Liver (tissue), 9 donors: ENCODE data around the gene CLEC4G. TPM values are rescaled to one million over a fixed set of nuclear protein-coding genes. Genes with fewer than 3 reads are reported as not detected.

ENCODE experiments used
- DNase-seq: peaks from one replicate; pipeline ENCODE4 v3.0.0-alpha.2; 2017; ENCODE audit warnings: low spot score
- H3K27ac ChIP-seq, 2 donors: one replicate each; pipeline ENCODE4 v1.7.0; 2013; ENCODE audit warnings: inconsistent platforms in 2 of 2, low read length in 2 of 2, control low read depth in 1 of 2, low read depth in 1 of 2, mild to moderate bottlenecking in 1 of 2
- H3K27me3 ChIP-seq, 4 donors: one replicate each; pipeline versions ENCODE4 v1.6.1 to v1.7.0; 2013; ENCODE audit warnings: low read length in 3 of 4, inconsistent platforms in 1 of 4, mild to moderate bottlenecking in 1 of 4, moderate library complexity in 1 of 4; ENCODE audit not compliant: control insufficient read depth in 4 of 4, insufficient read depth in 4 of 4
- H3K36me3 ChIP-seq, 4 donors: one replicate each; pipeline versions ENCODE4 v1.6.1 to v1.7.0; 2013; ENCODE audit warnings: low read length in 3 of 4, mild to moderate bottlenecking in 3 of 4, low read depth in 1 of 4, moderate library complexity in 1 of 4; ENCODE audit not compliant: control insufficient read depth in 4 of 4, insufficient read depth in 3 of 4
- H3K4me1 ChIP-seq, 4 donors: one replicate each; pipeline versions ENCODE4 v1.6.1 to v1.7.0; 2013; ENCODE audit warnings: low read length in 3 of 4, mild to moderate bottlenecking in 3 of 4, moderate library complexity in 1 of 4; ENCODE audit not compliant: control insufficient read depth in 4 of 4, insufficient read depth in 4 of 4
- H3K4me3 ChIP-seq, 3 donors: one replicate each; pipeline versions ENCODE4 v1.6.1 to v1.7.0; 2013; ENCODE audit warnings: low read length in 3 of 3, control low read depth in 1 of 3, low read depth in 1 of 3, mild to moderate bottlenecking in 1 of 3
- H3K9ac ChIP-seq, 2 donors: one replicate each; pipeline ENCODE4 v1.7.0; 2013; ENCODE audit warnings: low read length in 2 of 2, mild to moderate bottlenecking in 2 of 2, moderate library complexity in 2 of 2, control low read depth in 1 of 2, low read depth in 1 of 2
- H3K9me3 ChIP-seq, 4 donors: one replicate each; pipeline versions ENCODE4 v1.6.1 to v1.7.0; 2013; ENCODE audit warnings: low read length in 3 of 4; ENCODE audit not compliant: control insufficient read depth in 4 of 4
- FOXA1 ChIP-seq: IDR thresholded peaks from 2 replicates; pipeline ENCODE4 v1.6.1; 2016; ENCODE audit warnings: antibody characterized with exemption
- GABPA ChIP-seq, 2 donors: IDR thresholded peaks in 1 of 2; conservative IDR thresholded peaks in 1 of 2; 2 replicates each; pipeline ENCODE4 v1.6.1; 2016; ENCODE audit warnings: antibody characterized with exemption in 2 of 2, mild to moderate bottlenecking in 1 of 2, moderate library complexity in 1 of 2
- HNF4G ChIP-seq: IDR thresholded peaks from 2 replicates; pipeline ENCODE4 v1.6.1; 2016; ENCODE audit warnings: antibody characterized with exemption
- NR2F2 ChIP-seq: IDR thresholded peaks from 2 replicates; pipeline ENCODE4 v1.6.1; 2016; ENCODE audit warnings: antibody characterized with exemption
- SP1 ChIP-seq: IDR thresholded peaks from 2 replicates; pipeline ENCODE4 v1.6.1; 2018; ENCODE audit warnings: antibody characterized with exemption, mild to moderate bottlenecking
- YY1 ChIP-seq: IDR thresholded peaks from 2 replicates; pipeline ENCODE4 v1.6.1; 2016; ENCODE audit warnings: antibody characterized with exemption, mild to moderate bottlenecking
- WGBS: extraction: QIAGEN DNeasy Blood & Tissue Kit; methylation state at CpG from one replicate; pipeline ENCODE4 v1.1.7; 2013; 5-methylcytosine and 5-hydroxymethylcytosine counted together
- polyA plus RNA-seq, 2 donors: library from polyadenylated mRNA; stranded (reverse) in 1 of 2; unstranded in 1 of 2; fragments of 200-250 nt in 1 of 2; fragments of >200 nt in 1 of 2; fragmentation: Nextera tagmentation in 1 of 2; extraction: Ambion mirVana in 1 of 2; gene quantifications; one replicate each; pipeline versions ENCODE4 v1.2.1 to v1.2.3, GENCODE V29; 2013 to 2015
- total RNA-seq, 2 donors: library from RNA; depleted of rRNA; stranded (reverse); fragments of >200 nt; gene quantifications; one replicate each; pipeline ENCODE4 v1.2.3, GENCODE V29; 2014
- TF ChIP-seq, protein P1 (sequence below): IDR thresholded peaks from 2 replicates; pipeline ENCODE4 v1.6.1; 2016; ENCODE audit warnings: antibody characterized with exemption
- TF ChIP-seq, protein P2 (sequence below): IDR thresholded peaks from 2 replicates; pipeline ENCODE4 v1.6.1; 2016; ENCODE audit warnings: antibody characterized with exemption
- TF ChIP-seq, protein P3 (sequence below): IDR thresholded peaks from 2 replicates; pipeline ENCODE4 v1.6.1; 2016; ENCODE audit warnings: antibody characterized with exemption
- donor health status: healthy.
- donor health status: healthy.
- donor health status: healthy.
- donor health status: healthy.
- donor health status: healthy.

The CLEC4G gene
- total and polyA plus RNA-seq, 4 donors, result 7.7 to 69.0 (median 45.6) TPM

DNA sequence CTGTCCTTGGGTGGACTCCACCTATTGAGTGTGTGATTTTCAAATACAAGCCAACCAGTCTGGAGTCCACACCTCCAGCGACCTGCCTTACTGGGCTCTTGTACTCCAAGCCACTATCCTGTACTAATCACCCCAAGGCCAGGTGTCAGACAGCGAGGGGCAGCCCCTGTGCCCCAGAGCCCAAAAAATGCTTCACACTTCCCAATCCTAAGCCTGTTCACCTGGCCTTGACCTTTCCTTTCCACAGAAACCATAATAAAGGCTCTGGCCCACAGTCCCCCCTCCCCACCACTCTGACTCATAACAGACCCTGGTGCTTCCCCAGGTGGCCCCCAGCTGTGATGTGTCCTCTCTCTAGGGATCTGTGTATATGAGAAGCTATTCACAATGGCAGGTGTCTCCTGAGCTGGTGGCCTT, 11.5 kb upstream of the CLEC4G start:
- TF ChIP-seq YY1 (no peak), HNF4G (no peak), NR2F2 (no peak)
- Histone ChIP-seq H3K36me3 (no peaks in the 10 kb centered on the region), H3K27me3 (no peaks in the 10 kb centered on the region), H3K27ac (no peak overlapping the region), H3K9me3 (no peaks in the 10 kb centered on the region), H3K4me1 (no peaks in the 10 kb centered on the region), H3K4me3 (no peak overlapping the region), H3K9ac (no peak overlapping the region)
- DNase-seq, result no peak
- WGBS, result 65% methylated on average over 2 of the region's 2 CpGs

DNA sequence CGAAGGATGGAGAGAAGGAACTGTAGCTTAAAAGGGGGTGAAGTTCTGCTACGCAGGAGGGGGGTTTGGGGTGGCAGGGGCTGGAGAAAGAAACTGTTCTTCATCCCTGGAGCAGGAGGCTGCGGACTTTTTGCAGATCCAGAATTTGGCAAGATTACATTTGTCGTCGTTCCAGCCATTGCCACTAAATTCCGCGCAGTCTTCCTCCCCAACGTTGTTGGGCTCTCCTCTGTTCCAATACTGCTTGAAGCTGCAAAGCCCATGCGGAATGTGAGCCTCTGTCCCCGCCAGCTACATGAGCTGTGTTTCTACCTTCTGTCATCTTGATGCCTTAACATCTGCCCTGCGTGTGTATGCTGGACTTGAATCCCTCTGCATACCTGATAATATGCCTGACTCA, 11.1 kb upstream of the CLEC4G start:
- DNase-seq, result no peak
- H3K27me3 ChIP-seq, result no peaks in the 10 kb centered on the region
- no peak overlapping the region for H3K9ac ChIP-seq
- WGBS, result 78% methylated on average over 11 of the region's 11 CpGs
- H3K4me1 ChIP-seq, result no peaks in the 10 kb centered on the region
- no peaks in the 10 kb centered on the region for H3K36me3 ChIP-seq
- no peak overlapping the region for H3K27ac ChIP-seq
- H3K4me3 ChIP-seq, result no peak overlapping the region
- no peaks in the 10 kb centered on the region for H3K9me3 ChIP-seq
- TF ChIP-seq HNF4G (no peak), SP1 (no peak)

DNA sequence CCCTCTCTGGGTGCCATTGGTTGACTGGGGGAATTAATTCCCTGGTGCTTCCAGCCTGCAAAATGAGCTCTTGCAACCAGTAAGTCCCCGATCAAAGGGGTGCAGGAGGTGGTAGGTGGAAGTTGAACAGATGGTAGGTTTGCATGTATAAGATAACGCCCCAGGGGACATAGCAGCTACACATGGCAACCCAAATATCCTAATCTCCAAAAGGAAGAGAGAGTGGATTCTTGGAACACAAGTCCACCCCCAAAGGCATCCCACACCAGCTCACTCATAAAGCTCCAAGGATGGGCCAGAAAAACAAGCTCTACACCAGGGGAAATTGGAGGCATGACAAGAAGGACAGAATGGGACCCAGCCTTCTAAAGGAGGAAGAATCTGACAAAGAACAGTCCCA, 10.7 kb upstream of the CLEC4G start:
- no peaks in the 10 kb centered on the region for H3K9me3 ChIP-seq
- H3K36me3 ChIP-seq, result no peaks in the 10 kb centered on the region
- 80% methylated on average over 2 of the region's 2 CpGs for WGBS
- TF ChIP-seq GABPA (IDR thresholded peaks at IDR 0.05 in 1 of 2, conservative IDR thresholded peaks at IDR 0.05 in 1 of 2) (no peak), NR2F2 (no peak), HNF4G (no peak)
- TF ChIP-seq, protein P1, sequence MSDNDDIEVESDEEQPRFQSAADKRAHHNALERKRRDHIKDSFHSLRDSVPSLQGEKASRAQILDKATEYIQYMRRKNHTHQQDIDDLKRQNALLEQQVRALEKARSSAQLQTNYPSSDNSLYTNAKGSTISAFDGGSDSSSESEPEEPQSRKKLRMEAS, result no peak
- no peak overlapping the region for H3K27ac ChIP-seq
- no peaks in the 10 kb centered on the region for H3K27me3 ChIP-seq
- no peak overlapping the region for H3K9ac ChIP-seq
- no peaks in the 10 kb centered on the region for H3K4me1 ChIP-seq
- H3K4me3 ChIP-seq, result no peak overlapping the region
- DNase-seq, result no peak

DNA sequence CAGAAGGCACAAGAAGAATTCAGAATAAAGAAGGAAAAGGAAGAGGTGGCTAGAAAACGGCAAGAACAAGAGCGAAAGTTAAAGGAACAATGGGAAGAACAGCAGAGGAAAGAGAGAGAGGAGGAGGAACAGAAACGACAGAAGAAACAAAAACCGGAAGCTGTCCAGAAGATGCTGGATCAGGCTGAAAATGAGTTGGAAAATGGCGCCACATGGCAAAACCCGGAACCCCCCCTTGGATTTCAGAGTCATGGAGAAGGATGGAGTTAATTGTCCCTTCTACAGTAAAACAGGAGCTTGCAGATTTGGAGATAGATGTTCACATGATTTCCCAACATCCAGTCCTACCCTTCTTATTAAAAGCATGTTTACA, 8.8 kb upstream of the CLEC4G start:
- Histone ChIP-seq H3K9me3 (no peaks in the 10 kb centered on the region), H3K36me3 (no peaks in the 10 kb centered on the region), H3K27me3 (no peaks in the 10 kb centered on the region), H3K4me1 (no peaks in the 10 kb centered on the region), H3K4me3 (no peak overlapping the region), H3K27ac (no peak overlapping the region), H3K9ac (no peak overlapping the region)
- 73% methylated on average over 6 of the region's 6 CpGs for WGBS
- TF ChIP-seq, protein P2, sequence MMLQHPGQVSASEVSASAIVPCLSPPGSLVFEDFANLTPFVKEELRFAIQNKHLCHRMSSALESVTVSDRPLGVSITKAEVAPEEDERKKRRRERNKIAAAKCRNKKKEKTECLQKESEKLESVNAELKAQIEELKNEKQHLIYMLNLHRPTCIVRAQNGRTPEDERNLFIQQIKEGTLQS, result no peak
- TF ChIP-seq FOXA1 (no peak), GABPA (IDR thresholded peaks at IDR 0.05 in 1 of 2, conservative IDR thresholded peaks at IDR 0.05 in 1 of 2) (no peak)
- TF ChIP-seq, protein P3, sequence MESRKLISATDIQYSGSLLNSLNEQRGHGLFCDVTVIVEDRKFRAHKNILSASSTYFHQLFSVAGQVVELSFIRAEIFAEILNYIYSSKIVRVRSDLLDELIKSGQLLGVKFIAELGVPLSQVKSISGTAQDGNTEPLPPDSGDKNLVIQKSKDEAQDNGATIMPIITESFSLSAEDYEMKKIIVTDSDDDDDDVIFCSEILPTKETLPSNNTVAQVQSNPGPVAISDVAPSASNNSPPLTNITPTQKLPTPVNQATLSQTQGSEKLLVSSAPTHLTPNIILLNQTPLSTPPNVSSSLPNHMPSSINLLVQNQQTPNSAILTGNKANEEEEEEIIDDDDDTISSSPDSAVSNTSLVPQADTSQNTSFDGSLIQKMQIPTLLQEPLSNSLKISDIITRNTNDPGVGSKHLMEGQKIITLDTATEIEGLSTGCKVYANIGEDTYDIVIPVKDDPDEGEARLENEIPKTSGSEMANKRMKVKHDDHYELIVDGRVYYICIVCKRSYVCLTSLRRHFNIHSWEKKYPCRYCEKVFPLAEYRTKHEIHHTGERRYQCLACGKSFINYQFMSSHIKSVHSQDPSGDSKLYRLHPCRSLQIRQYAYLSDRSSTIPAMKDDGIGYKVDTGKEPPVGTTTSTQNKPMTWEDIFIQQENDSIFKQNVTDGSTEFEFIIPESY, result no peak
- DNase-seq, result no peak
